ENCODE data around the gene EMD. TPM values are rescaled to one million over a fixed set of nuclear protein-coding genes. Genes with fewer than 3 reads are reported as not detected.

Gene EMD
- total and polyA plus RNA-seq, 2 donors (not counting 1 experiment from before 2014, with no cell fraction given) = 26.4 to 72.1 TPM

DNA sequence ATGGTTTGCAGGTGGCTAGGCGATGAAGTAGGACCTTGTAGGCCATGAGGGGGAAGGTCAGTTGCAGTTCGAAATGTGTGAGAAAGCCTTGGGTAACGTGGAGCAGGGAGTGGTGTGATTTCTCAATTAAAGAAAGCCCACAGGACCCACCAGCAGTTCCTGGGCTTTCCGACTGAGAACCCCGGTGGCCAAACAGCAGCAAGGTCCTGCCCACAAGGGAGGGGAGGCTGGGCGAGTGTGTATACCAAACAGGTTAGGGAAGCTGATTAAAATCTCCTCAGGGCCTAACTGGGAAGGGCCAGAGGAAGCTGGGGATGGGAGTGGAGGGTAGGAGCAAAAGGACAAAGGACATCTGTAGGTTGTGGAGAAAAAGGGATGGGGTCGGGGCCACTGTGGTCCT lies 51.8 kb downstream of the EMD start:
- Histone ChIP-seq H3K36me3 (ENCODE audit: control insufficient read depth, insufficient read depth, low read length) (peaks cover 5% of the 10 kb centered on the region), H4K20me1 (ENCODE audit: control insufficient read depth, extremely low read depth, insufficient read depth, low read length) (no peaks in the 10 kb centered on the region), H3K27ac (ENCODE audit: insufficient read depth, low read length) (no peak overlapping the region), H3K4me3 (replicated peaks in 1 of 4; ENCODE audit: control extremely low read depth in 1 of 4, insufficient read depth in 1 of 4, low read depth in 3 of 4, low read length in 4 of 4) (no peak overlapping the region), H3K79me2 (ENCODE audit: control insufficient read depth, insufficient read depth, low read length) (peaks cover 14% of the 10 kb centered on the region), H3K9me3 (ENCODE audit: control insufficient read depth, insufficient read depth, low read depth, low read length) (no peaks in the 10 kb centered on the region), H2AFZ (ENCODE audit: low read length) (no peak overlapping the region), H3K4me2 (ENCODE audit: extremely low read depth, insufficient read depth, low read length) (no peak overlapping the region), H3K9ac (ENCODE audit: insufficient read depth, low read length) (no peak overlapping the region), H3K4me1 (ENCODE audit: control insufficient read depth, extremely low read depth, insufficient read depth, low read length) (no peaks in the 10 kb centered on the region), H3K27me3 (ENCODE audit: control insufficient read depth, insufficient read depth, low read length) (no peaks in the 10 kb centered on the region)
- no peak for DNase-seq (ENCODE audit: low read depth in 2 of 2)
- TF ChIP-seq, protein P1, sequence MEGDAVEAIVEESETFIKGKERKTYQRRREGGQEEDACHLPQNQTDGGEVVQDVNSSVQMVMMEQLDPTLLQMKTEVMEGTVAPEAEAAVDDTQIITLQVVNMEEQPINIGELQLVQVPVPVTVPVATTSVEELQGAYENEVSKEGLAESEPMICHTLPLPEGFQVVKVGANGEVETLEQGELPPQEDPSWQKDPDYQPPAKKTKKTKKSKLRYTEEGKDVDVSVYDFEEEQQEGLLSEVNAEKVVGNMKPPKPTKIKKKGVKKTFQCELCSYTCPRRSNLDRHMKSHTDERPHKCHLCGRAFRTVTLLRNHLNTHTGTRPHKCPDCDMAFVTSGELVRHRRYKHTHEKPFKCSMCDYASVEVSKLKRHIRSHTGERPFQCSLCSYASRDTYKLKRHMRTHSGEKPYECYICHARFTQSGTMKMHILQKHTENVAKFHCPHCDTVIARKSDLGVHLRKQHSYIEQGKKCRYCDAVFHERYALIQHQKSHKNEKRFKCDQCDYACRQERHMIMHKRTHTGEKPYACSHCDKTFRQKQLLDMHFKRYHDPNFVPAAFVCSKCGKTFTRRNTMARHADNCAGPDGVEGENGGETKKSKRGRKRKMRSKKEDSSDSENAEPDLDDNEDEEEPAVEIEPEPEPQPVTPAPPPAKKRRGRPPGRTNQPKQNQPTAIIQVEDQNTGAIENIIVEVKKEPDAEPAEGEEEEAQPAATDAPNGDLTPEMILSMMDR (conservative IDR thresholded peaks at IDR 0.05 in 1 of 2, IDR thresholded peaks at IDR 0.05 in 1 of 2; ENCODE audit: low read depth in 1 of 2, low read length in 2 of 2) = no peak
- TF ChIP-seq EZH2 (IDR thresholded peaks at IDR 0.05; ENCODE audit: low read length, missing control alignments) = no peak

Other genes with a start within 250 kb of the EMD start
- gene OPN1LW, start 235.1 kb upstream of the EMD start, total RNA-seq = not detected in 2 replicates
- gene OPN1LW, start 235.1 kb upstream of the EMD start, polyA plus RNA-seq = not detected in 2 replicates
- gene OPN1MW, start 196.7 kb upstream of the EMD start, total RNA-seq = not detected in 2 replicates
- not detected in 2 replicates for gene OPN1MW, start 196.7 kb upstream of the EMD start, polyA plus RNA-seq
- gene OPN1MW2, start 159.5 kb upstream of the EMD start, total RNA-seq = not detected in 2 replicates
- gene OPN1MW2, start 159.5 kb upstream of the EMD start, polyA plus RNA-seq = not detected in 2 replicates
- not detected in 2 replicates for gene OPN1MW3, start 121.7 kb upstream of the EMD start, total RNA-seq
- gene OPN1MW3, start 121.7 kb upstream of the EMD start, polyA plus RNA-seq = not detected in 2 replicates
- not detected in 2 replicates for gene TEX28, start 84.2 kb upstream of the EMD start, total RNA-seq
- not detected in 2 replicates for gene TEX28, start 84.2 kb upstream of the EMD start, polyA plus RNA-seq
- not detected in 2 replicates for gene TKTL1, start 83.5 kb upstream of the EMD start, total RNA-seq
- gene TKTL1, start 83.5 kb upstream of the EMD start, polyA plus RNA-seq = not detected in 2 replicates
- gene FLNA, start 4.7 kb upstream of the EMD start, total RNA-seq = 2,298 and 2,728 TPM in 2 replicates
- 654 and 799 TPM in 2 replicates for gene FLNA, start 4.7 kb upstream of the EMD start, polyA plus RNA-seq
- 2,291 and 2,319 TPM in 2 replicates for gene RPL10, start 19.1 kb downstream of the EMD start, total RNA-seq
- 4,015 and 4,527 TPM in 2 replicates for gene RPL10, start 19.1 kb downstream of the EMD start, polyA plus RNA-seq
- gene DNASE1L1, start 30.0 kb downstream of the EMD start, total RNA-seq = 13.9 and 38.5 TPM in 2 replicates
- 11.3 and 13.6 TPM in 2 replicates for gene DNASE1L1, start 30.0 kb downstream of the EMD start, polyA plus RNA-seq
- gene TAFAZZIN, start 32.2 kb downstream of the EMD start, total RNA-seq = 17.7 and 21.6 TPM in 2 replicates
- 11.2 and 12.1 TPM in 2 replicates for gene TAFAZZIN, start 32.2 kb downstream of the EMD start, polyA plus RNA-seq
- gene ATP6AP1, start 49.4 kb downstream of the EMD start, total RNA-seq = 38.8 and 59.8 TPM in 2 replicates
- gene ATP6AP1, start 49.4 kb downstream of the EMD start, polyA plus RNA-seq = 86.9 and 89.7 TPM in 2 replicates
- gene GDI1, start 57.9 kb downstream of the EMD start, total RNA-seq = 53.2 and 86.5 TPM in 2 replicates
- gene GDI1, start 57.9 kb downstream of the EMD start, polyA plus RNA-seq = 134 and 162 TPM in 2 replicates
- 80.1 and 88.1 TPM in 2 replicates for gene FAM50A, start 64.8 kb downstream of the EMD start, total RNA-seq
- 117 and 123 TPM in 2 replicates for gene FAM50A, start 64.8 kb downstream of the EMD start, polyA plus RNA-seq
- gene PLXNA3, start 79.0 kb downstream of the EMD start, total RNA-seq = 11.6 and 17.8 TPM in 2 replicates
- gene PLXNA3, start 79.0 kb downstream of the EMD start, polyA plus RNA-seq = 18.4 and 24.3 TPM in 2 replicates
- 13.4 and 20.5 TPM in 2 replicates for gene LAGE3, start 100.0 kb downstream of the EMD start, total RNA-seq
- gene LAGE3, start 100.0 kb downstream of the EMD start, polyA plus RNA-seq = 6.1 and 6.4 TPM in 2 replicates
- gene UBL4A, start 107.3 kb downstream of the EMD start, total RNA-seq = 39.5 and 42.8 TPM in 2 replicates
- 17.9 and 21.7 TPM in 2 replicates for gene UBL4A, start 107.3 kb downstream of the EMD start, polyA plus RNA-seq
- gene SLC10A3, start 111.3 kb downstream of the EMD start, total RNA-seq = 13.9 and 15.2 TPM in 2 replicates
- 15.5 and 16.0 TPM in 2 replicates for gene SLC10A3, start 111.3 kb downstream of the EMD start, polyA plus RNA-seq
- gene FAM3A, start 136.9 kb downstream of the EMD start, total RNA-seq = 30.0 and 30.2 TPM in 2 replicates
- gene FAM3A, start 136.9 kb downstream of the EMD start, polyA plus RNA-seq = 16.5 and 17.3 TPM in 2 replicates
- gene G6PD, start 167.6 kb downstream of the EMD start, total RNA-seq = 52.1 and 86.2 TPM in 2 replicates
- gene G6PD, start 167.6 kb downstream of the EMD start, polyA plus RNA-seq = 109 and 229 TPM in 2 replicates
- 8.7 and 20.1 TPM in 2 replicates for gene IKBKG, start 168.3 kb downstream of the EMD start, total RNA-seq
- 14.8 and 27.8 TPM in 2 replicates for gene IKBKG, start 168.3 kb downstream of the EMD start, polyA plus RNA-seq
- gene CTAG1A, start 205.8 kb downstream of the EMD start, total RNA-seq = not detected in 2 replicates
- gene CTAG1A, start 205.8 kb downstream of the EMD start, polyA plus RNA-seq = not detected in 2 replicates
- gene CTAG1B, start 240.0 kb downstream of the EMD start, total RNA-seq = not detected in 2 replicates
- gene CTAG1B, start 240.0 kb downstream of the EMD start, polyA plus RNA-seq = not detected in 2 replicates

All from fibroblast of lung (primary cell).